Esophagus squamous epithelium (tissue), 5 donors: ENCODE results near the gene GALNT17. TPM values are rescaled to one million over a fixed set of nuclear protein-coding genes. Genes with fewer than 3 reads are reported as not detected.

Experiments used
- DNase-seq: peaks from one replicate; lab custom pipeline; 2025; lab: John Stamatoyannopoulos, UW
- H3K27ac ChIP-seq, 4 donors: fragments of 200-600 bp; sonication (generic); one replicate each; pipeline ENCODE4 v1.5.1; 2016 to 2019; ENCODE audit warnings: mild to moderate bottlenecking in 1 of 4
- H3K27me3 ChIP-seq, 4 donors: fragments of 200-600 bp; sonication (generic); 1 replicate in 3 of 4; 2 replicates in 1 of 4; pipeline versions ENCODE4 v1.5.1 to v1.6.0; 2017 to 2021; ENCODE audit warnings: antibody characterized with exemption in 1 of 4
- H3K36me3 ChIP-seq, 3 donors: fragments of 200-600 bp; sonication (generic); one replicate each; pipeline ENCODE4 v1.5.1; 2016 to 2019
- H3K4me1 ChIP-seq, 3 donors: fragments of 200-600 bp; sonication (generic); one replicate each; pipeline ENCODE4 v1.5.1; 2017 to 2019
- H3K4me3 ChIP-seq, 4 donors: fragments of 200-600 bp; sonication (generic); 1 replicate in 3 of 4; 2 replicates in 1 of 4; pipeline ENCODE4 v1.5.1; 2016 to 2019; ENCODE audit warnings: mild to moderate bottlenecking in 2 of 4, moderate library complexity in 1 of 4
- H3K9me3 ChIP-seq, 3 donors: fragments of 200-600 bp; sonication (generic); one replicate each; pipeline ENCODE4 v1.5.1; 2016 to 2019
- CTCF ChIP-seq, 6 experiments: fragments of 450-650 bp in 4 of 6; fragments of 200-600 bp in 2 of 6; sonication (generic) in 2 of 6; IDR thresholded peaks; one replicate each; pipeline ENCODE4 v1.5.1; 2016 to 2019; ENCODE audit warnings: antibody characterized with exemption in 6 of 6, mild to moderate bottlenecking in 4 of 6, moderate library complexity in 4 of 6
- POLR2A ChIP-seq, 4 donors: fragments of 450-650 bp; IDR thresholded peaks; one replicate each; pipeline ENCODE4 v1.6.1; 2017; ENCODE audit warnings: antibody characterized with exemption in 4 of 4, mild to moderate bottlenecking in 4 of 4, moderate library complexity in 3 of 4
- WGBS, 2 donors: methylation state at CpG; one replicate each; pipeline ENCODE4 v1.1.5; 2018; 5-methylcytosine and 5-hydroxymethylcytosine counted together
- intact Hi-C: fragments of 100-400 bp; cut with DNase I; formaldehyde crosslinking; loops from one replicate; pipeline ENCODE4 v1.15.0; 2022
- total RNA-seq, 4 donors: library from RNA; depleted of rRNA; stranded (reverse); fragments of >200 nt; gene quantifications; one replicate each; pipeline ENCODE4 v1.1.0, GENCODE V29; 2016
- donor health status: DM: yes; HTN: yes; CAD: no.

The GALNT17 gene
- total RNA-seq, 4 donors from 2014 or later = 1.6 to 22.1 (median 2.5) TPM

- 25 to 77% methylated on average over 1 to 5 of the region's 5 CpGs for WGBS, 2 donors
- TF ChIP-seq CTCF (IDR thresholded peaks at IDR 0.05) = no peak
- no peak for TF ChIP-seq POLR2A (IDR thresholded peaks at IDR 0.05)
- intact Hi-C loops = no loop called here
- H3K4me3 ChIP-seq = no peak overlapping the region
- H3K27ac ChIP-seq = no peak overlapping the region
- H3K4me1 ChIP-seq = no peaks in the 10 kb centered on the region
- H3K36me3 ChIP-seq = no peaks in the 10 kb centered on the region
- H3K9me3 ChIP-seq = no peaks in the 10 kb centered on the region
- H3K27me3 ChIP-seq = no peaks in the 10 kb centered on the region
- DNase-seq = no peak
Measured at GRCh38 chr7:71325151-71325550, 193.2 kb downstream of the GALNT17 start.

- DNase-seq = no peak
- TF ChIP-seq CTCF (IDR thresholded peaks at IDR 0.05) (no peak), POLR2A (IDR thresholded peaks at IDR 0.05) (no peak)
- H3K4me1 ChIP-seq = no peaks in the 10 kb centered on the region
- H3K27me3 ChIP-seq = no peaks in the 10 kb centered on the region
- no peaks in the 10 kb centered on the region for H3K9me3 ChIP-seq
- no peak overlapping the region for H3K27ac ChIP-seq
- WGBS, 2 donors = 11 to 71% methylated on average over 1 of the region's 1 CpG
- H3K36me3 ChIP-seq = no peaks in the 10 kb centered on the region
- H3K4me3 ChIP-seq = no peak overlapping the region
- intact Hi-C loops = no loop called here
Measured at GRCh38 chr7:71326595-71326994, 194.7 kb downstream of the GALNT17 start.

- TF ChIP-seq CTCF (IDR thresholded peaks at IDR 0.05) (no peak), POLR2A (IDR thresholded peaks at IDR 0.05) (no peak)
- Histone ChIP-seq H3K9me3 (no peaks in the 10 kb centered on the region), H3K4me1 (no peaks in the 10 kb centered on the region), H3K27me3 (no peaks in the 10 kb centered on the region), H3K4me3 (no peak overlapping the region), H3K27ac (no peak overlapping the region), H3K36me3 (no peaks in the 10 kb centered on the region)
- intact Hi-C loops = no loop called here
- WGBS, 2 donors = 59 to 66% methylated on average over 5 of the region's 5 CpGs
- no peak for DNase-seq
Measured at GRCh38 chr7:71327946-71328345, 196.0 kb downstream of the GALNT17 start.

GRCh38 chr7:71329030-71329660 is 197.2 kb downstream of the GALNT17 start:
- Histone ChIP-seq H3K4me3 (no peak overlapping the region), H3K27me3 (no peaks in the 10 kb centered on the region), H3K9me3 (no peaks in the 10 kb centered on the region), H3K36me3 (no peaks in the 10 kb centered on the region), H3K4me1 (no peaks in the 10 kb centered on the region), H3K27ac (no peak overlapping the region)
- no peak for TF ChIP-seq POLR2A (IDR thresholded peaks at IDR 0.05)
- no peak for TF ChIP-seq CTCF (IDR thresholded peaks at IDR 0.05)
- intact Hi-C loops = no loop called here
- 65 to 77% methylated on average over 10 of the region's 10 CpGs for WGBS, 2 donors
- no peak for DNase-seq

DNA sequence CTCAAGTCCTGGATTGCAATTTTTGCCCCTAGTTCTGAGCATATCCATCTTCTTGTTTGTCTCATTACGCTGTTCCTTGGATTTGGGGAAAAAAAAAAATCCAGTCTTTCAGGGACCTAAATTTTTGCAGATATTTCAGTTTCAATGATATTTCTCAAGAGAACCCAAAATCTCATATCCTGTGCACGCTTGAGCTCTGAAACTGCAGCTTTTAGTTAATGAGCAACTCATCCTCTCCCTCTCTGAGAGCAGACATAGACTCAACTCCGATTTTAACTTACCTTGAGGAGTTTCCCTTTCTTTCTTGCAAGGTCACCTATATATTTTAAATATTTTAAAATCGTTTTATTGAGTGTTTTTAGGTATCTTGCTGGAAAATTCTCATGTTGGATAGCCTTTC is 200.3 kb downstream of the GALNT17 start:
- Histone ChIP-seq H3K27me3 (no peaks in the 10 kb centered on the region), H3K36me3 (no peaks in the 10 kb centered on the region), H3K4me3 (no peak overlapping the region), H3K9me3 (no peaks in the 10 kb centered on the region), H3K4me1 (no peaks in the 10 kb centered on the region), H3K27ac (no peak overlapping the region)
- no peak for DNase-seq
- intact Hi-C loops = no loop called here
- TF ChIP-seq POLR2A (IDR thresholded peaks at IDR 0.05) (no peak), CTCF (IDR thresholded peaks at IDR 0.05) (no peak)
- WGBS, 2 donors = 46 to 59% methylated on average over 4 of the region's 4 CpGs
